Prostate gland (tissue), 2 donors: ENCODE data around the gene PIH1D1. TPM values are rescaled to one million over a fixed set of nuclear protein-coding genes. Genes with fewer than 3 reads are reported as not detected.

Source experiments
- DNase-seq: peaks from one replicate; pipeline ENCODE4 v3.0.0-alpha.2; 2019; ENCODE audit warnings: low spot score
- H3K27ac ChIP-seq, 2 donors: fragments of 200-600 bp; sonication (generic); 2 replicates each; pipeline ENCODE4 v1.5.1; 2017 to 2019
- H3K27me3 ChIP-seq: fragments of 200-600 bp; sonication (generic); replicated peaks from 2 replicates; pipeline ENCODE4 v1.5.1; 2019; ENCODE audit not compliant: insufficient read depth
- H3K36me3 ChIP-seq, 2 donors: fragments of 200-600 bp; sonication (generic); 1 replicate in 1 of 2; 2 replicates in 1 of 2; pipeline versions ENCODE4 v1.5.1 to v1.8.1; 2017 to 2019
- H3K4me1 ChIP-seq: fragments of 200-600 bp; sonication (generic); replicated peaks from 2 replicates; pipeline ENCODE4 v1.5.1; 2019
- H3K4me3 ChIP-seq, 2 donors: fragments of 200-600 bp; sonication (generic); 2 replicates each; pipeline ENCODE4 v1.5.1; 2017 to 2019
- H3K9me3 ChIP-seq: fragments of 200-600 bp; sonication (generic); 2 replicates; pipeline ENCODE4 v1.5.1; 2017
- POLR2A ChIP-seq: fragments of 450-650 bp; IDR thresholded peaks from one replicate; pipeline ENCODE4 v1.6.1; 2016; ENCODE audit warnings: antibody characterized with exemption, mild to moderate bottlenecking
- POLR2AphosphoS5 ChIP-seq: sonication (generic); formaldehyde crosslinking; IDR thresholded peaks from one replicate; pipeline ENCODE4 v1.6.1; 2017; ENCODE audit warnings: antibody characterized with exemption
- WGBS: methylation state at CpG from one replicate; pipeline ENCODE4 v1.1.5; 2018; 5-methylcytosine and 5-hydroxymethylcytosine counted together
- intact Hi-C: fragments of 100-400 bp; cut with DNase I; formaldehyde crosslinking; loops from one replicate; pipeline ENCODE4 v1.14.2; 2022
- total RNA-seq, 2 donors: library from RNA; depleted of rRNA; stranded (reverse); fragments of >200 nt; gene quantifications; one replicate each; pipeline ENCODE4 v1.1.0, GENCODE V29; 2016
- TF ChIP-seq, protein P1 (sequence below), 4 experiments: fragments of 200-600 bp in 2 of 4; fragments of 450-650 bp in 2 of 4; sonication (generic) in 2 of 4; IDR thresholded peaks; 1 replicate in 3 of 4; 2 replicates in 1 of 4; pipeline ENCODE4 v1.5.1; 2016 to 2019; ENCODE audit warnings: antibody characterized with exemption in 4 of 4, mild to moderate bottlenecking in 2 of 4, moderate library complexity in 2 of 4

The PIH1D1 gene
- total RNA-seq, 2 donors from 2014 or later, result 93.0 to 123 TPM

DNA sequence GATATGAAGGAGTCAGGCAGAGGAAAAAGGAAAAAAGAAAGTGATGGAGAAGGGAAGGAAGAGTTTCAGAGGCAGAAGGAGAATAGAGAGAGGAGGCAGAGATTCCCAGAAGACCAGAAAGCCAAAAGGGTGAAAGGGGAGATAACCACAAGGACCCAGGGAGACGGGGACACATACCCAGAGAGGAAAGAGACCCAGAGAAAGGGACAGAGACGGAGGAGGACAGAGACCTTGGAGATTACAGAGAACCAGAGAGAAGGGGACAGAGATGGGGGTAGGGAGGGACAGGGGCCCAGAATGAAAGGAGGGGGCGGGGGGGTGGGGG lies 29.8 kb downstream of the PIH1D1 start:
- intact Hi-C loops, result no loop called here
- Histone ChIP-seq H3K27me3 (peaks cover 49% of the 10 kb centered on the region), H3K36me3 (no peaks in the 10 kb centered on the region), H3K4me3 (no peak overlapping the region), H3K4me1 (peaks cover 5% of the 10 kb centered on the region), H3K27ac (no peak overlapping the region), H3K9me3 (no peaks in the 10 kb centered on the region)
- no peak for TF ChIP-seq POLR2AphosphoS5
- TF ChIP-seq, protein P1, sequence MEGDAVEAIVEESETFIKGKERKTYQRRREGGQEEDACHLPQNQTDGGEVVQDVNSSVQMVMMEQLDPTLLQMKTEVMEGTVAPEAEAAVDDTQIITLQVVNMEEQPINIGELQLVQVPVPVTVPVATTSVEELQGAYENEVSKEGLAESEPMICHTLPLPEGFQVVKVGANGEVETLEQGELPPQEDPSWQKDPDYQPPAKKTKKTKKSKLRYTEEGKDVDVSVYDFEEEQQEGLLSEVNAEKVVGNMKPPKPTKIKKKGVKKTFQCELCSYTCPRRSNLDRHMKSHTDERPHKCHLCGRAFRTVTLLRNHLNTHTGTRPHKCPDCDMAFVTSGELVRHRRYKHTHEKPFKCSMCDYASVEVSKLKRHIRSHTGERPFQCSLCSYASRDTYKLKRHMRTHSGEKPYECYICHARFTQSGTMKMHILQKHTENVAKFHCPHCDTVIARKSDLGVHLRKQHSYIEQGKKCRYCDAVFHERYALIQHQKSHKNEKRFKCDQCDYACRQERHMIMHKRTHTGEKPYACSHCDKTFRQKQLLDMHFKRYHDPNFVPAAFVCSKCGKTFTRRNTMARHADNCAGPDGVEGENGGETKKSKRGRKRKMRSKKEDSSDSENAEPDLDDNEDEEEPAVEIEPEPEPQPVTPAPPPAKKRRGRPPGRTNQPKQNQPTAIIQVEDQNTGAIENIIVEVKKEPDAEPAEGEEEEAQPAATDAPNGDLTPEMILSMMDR (IDR thresholded peaks at IDR 0.05), result no peak
- no peak for TF ChIP-seq POLR2A
- no peak for DNase-seq
- WGBS, result 34% methylated on average over 3 of the region's 3 CpGs

DNA sequence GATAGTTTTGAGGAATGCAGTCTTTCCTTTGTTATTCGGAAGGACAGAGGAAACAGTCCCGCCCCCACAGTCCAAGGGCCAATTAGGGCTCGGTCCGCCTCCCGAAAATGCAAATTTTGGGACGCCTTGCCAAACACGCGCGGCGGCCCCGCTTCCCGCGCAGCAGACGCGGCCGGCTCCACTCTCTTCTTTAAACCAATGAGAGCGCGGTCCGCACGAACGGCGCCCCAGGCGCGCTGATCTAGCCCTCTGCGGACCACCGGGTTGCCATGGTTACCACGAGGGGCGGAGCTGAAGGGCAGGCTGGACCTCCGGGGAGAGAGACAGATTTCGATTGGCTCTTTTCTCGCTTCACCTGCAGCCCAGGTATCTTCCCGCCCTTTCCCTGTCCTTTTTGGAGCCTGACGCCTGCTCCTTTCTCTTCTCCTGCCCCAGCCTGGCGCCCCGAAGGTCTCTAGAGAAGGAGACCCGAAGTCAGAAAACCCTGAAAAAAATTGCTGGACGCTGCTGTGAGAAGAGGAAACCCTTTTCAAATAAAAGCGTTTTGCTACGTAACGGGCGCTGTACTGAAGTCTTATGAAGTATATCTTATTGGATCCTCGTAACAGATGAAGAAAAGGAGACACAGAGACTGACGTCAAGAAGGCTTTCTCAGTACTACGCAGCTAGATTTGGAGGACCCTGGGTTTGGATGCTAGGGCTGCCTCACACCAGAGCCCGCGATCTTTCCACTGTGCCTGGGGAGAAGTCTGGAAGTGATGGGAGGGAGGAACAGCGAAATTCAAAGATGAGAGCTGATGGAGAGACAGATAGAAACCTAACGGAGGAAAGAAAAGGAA lies 30.4 kb downstream of the PIH1D1 start:
- H3K27me3 ChIP-seq, result peaks cover 45% of the 10 kb centered on the region
- no peaks in the 10 kb centered on the region for H3K9me3 ChIP-seq
- 8% methylated on average over 48 of the region's 48 CpGs for WGBS
- peak; percentile 20 for DNase-seq
- H3K36me3 ChIP-seq, result no peaks in the 10 kb centered on the region
- intact Hi-C loops, result no loop called here
- H3K4me3 ChIP-seq, result no peak overlapping the region
- peaks cover 5% of the 10 kb centered on the region for H3K4me1 ChIP-seq
- TF ChIP-seq POLR2A (no peak), POLR2AphosphoS5 (no peak)
- TF ChIP-seq, protein P1 (IDR thresholded peaks at IDR 0.05), result no peak
- H3K27ac ChIP-seq, result no peak overlapping the region

DNA sequence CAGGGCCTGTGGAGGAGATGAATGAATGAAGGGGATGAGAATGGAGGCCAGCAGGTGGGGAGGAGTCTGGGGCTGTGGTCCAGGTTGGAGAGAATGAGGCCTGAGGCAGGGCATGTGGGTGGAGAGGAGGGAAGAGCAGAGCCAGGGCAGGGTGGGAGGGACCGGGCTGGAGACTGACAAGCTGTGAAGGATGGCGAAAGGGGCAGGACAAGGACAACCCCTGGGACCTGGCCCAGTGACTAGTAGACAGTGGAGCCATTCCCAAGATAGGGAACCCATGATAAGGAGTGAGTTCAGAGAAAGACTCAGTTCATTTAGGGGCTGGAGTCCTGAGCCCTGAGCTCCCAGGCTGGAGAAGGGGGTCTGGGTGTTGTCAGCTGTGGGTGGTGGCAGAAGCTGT lies 31.4 kb downstream of the PIH1D1 start:
- H3K36me3 ChIP-seq, result no peaks in the 10 kb centered on the region
- H3K27me3 ChIP-seq, result peaks cover 42% of the 10 kb centered on the region
- no peak overlapping the region for H3K4me3 ChIP-seq
- TF ChIP-seq POLR2AphosphoS5, result no peak
- no peak for TF ChIP-seq POLR2A
- TF ChIP-seq, protein P1 (IDR thresholded peaks at IDR 0.05), result no peak
- no peak for DNase-seq
- intact Hi-C loops, result no loop called here
- 90% methylated on average over 2 of the region's 2 CpGs for WGBS
- H3K4me1 ChIP-seq, result peaks cover 5% of the 10 kb centered on the region
- no peak overlapping the region for H3K27ac ChIP-seq
- no peaks in the 10 kb centered on the region for H3K9me3 ChIP-seq

DNA sequence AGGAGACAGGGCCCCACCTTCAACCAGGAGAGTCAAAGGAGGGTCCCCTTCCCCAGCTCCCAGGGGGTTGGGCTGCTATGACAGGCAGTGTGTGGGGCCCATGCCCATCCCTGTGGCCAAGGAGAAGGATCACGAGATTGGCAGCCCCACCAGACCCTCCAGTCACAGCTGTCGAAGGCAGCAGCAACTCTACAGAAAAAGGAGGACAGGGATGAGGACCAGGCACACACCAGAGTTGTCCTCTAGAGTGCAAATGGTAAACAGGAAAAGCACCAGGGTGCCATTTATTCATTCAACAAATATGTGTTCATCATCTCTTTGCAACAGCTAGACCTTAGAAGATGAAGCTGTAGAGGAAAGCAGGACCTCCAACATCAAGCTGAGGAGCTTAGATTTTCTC lies 32.4 kb downstream of the PIH1D1 start:
- intact Hi-C loops, result no loop called here
- 72% methylated on average over 2 of the region's 2 CpGs for WGBS
- Histone ChIP-seq H3K4me1 (peaks cover 5% of the 10 kb centered on the region), H3K4me3 (no peak overlapping the region), H3K36me3 (no peaks in the 10 kb centered on the region), H3K27ac (no peak overlapping the region), H3K27me3 (peaks cover 40% of the 10 kb centered on the region), H3K9me3 (no peaks in the 10 kb centered on the region)
- no peak for DNase-seq
- TF ChIP-seq POLR2AphosphoS5, result no peak
- TF ChIP-seq POLR2A, result no peak
- TF ChIP-seq, protein P1 (IDR thresholded peaks at IDR 0.05), result no peak

DNA sequence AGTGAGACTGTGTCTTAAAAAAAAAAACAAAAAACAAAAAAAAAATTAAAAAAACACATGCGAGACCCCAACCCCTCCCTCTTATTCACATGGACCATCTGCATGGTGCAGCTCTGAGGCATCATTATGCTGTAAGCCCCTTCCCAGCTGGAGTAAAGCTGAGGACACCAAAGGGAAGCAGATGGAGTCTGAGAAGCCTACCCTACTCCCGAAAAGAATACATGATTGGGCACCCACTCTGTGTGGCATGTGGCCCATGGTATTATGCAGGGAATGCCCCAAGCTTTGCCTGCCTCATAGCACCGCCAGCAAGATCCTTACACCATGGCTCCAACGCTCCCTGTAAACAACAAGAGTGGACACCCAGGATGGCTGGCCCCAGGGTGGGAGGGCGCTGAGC lies 33.1 kb downstream of the PIH1D1 start:
- no peak overlapping the region for H3K4me3 ChIP-seq
- no peaks in the 10 kb centered on the region for H3K9me3 ChIP-seq
- TF ChIP-seq POLR2A, result no peak
- no peak for TF ChIP-seq POLR2AphosphoS5
- TF ChIP-seq, protein P1 (IDR thresholded peaks at IDR 0.05), result no peak
- no peak for DNase-seq
- H3K27ac ChIP-seq, result no peak overlapping the region
- H3K36me3 ChIP-seq, result no peaks in the 10 kb centered on the region
- H3K27me3 ChIP-seq, result peaks cover 35% of the 10 kb centered on the region
- peaks cover 5% of the 10 kb centered on the region for H3K4me1 ChIP-seq
- intact Hi-C loops, result no loop called here
- WGBS, result 72% methylated on average over 5 of the region's 5 CpGs
